Dendritic cell treated with granulocyte-macrophage colony-stimulating factor and Interleukin-4, amounts not matched to agents 40 ng/mL and 50 ng/mL, for 4 days (primary cell): ENCODE measurements around the gene LRRC17.
"Not testable (repeated sequence)": the region's sequence is repeated elsewhere in the genome, so short reads cannot be mapped to it uniquely, and the experiment has no call there.

Source experiments
- H3K27ac Mint-ChIP-seq: one replicate; pipeline ENCODE4 v1.8.0; 2022; ENCODE audit warnings: mild to moderate bottlenecking, mixed read lengths
- H3K27me3 Mint-ChIP-seq: one replicate; pipeline ENCODE4 v1.8.0; 2022; ENCODE audit warnings: mild to moderate bottlenecking, mixed read lengths
- H3K36me3 Mint-ChIP-seq: one replicate; pipeline ENCODE4 v1.8.0; 2022; ENCODE audit warnings: low read depth, mixed read lengths
- H3K4me1 Mint-ChIP-seq: one replicate; pipeline ENCODE4 v1.8.0; 2022; ENCODE audit warnings: low read depth, mixed read lengths
- H3K4me3 Mint-ChIP-seq: one replicate; pipeline ENCODE4 v1.8.0; 2022; ENCODE audit warnings: mild to moderate bottlenecking, moderate library complexity, mixed read lengths
- H3K9me3 Mint-ChIP-seq: one replicate; pipeline ENCODE4 v1.8.0; 2022; ENCODE audit warnings: mixed read lengths
- intact Hi-C: fragments of 100-400 bp; cut with micrococcal nuclease; formaldehyde crosslinking; loops from one replicate; pipeline ENCODE4 v1.15.0; 2022

Gene LRRC17

DNA sequence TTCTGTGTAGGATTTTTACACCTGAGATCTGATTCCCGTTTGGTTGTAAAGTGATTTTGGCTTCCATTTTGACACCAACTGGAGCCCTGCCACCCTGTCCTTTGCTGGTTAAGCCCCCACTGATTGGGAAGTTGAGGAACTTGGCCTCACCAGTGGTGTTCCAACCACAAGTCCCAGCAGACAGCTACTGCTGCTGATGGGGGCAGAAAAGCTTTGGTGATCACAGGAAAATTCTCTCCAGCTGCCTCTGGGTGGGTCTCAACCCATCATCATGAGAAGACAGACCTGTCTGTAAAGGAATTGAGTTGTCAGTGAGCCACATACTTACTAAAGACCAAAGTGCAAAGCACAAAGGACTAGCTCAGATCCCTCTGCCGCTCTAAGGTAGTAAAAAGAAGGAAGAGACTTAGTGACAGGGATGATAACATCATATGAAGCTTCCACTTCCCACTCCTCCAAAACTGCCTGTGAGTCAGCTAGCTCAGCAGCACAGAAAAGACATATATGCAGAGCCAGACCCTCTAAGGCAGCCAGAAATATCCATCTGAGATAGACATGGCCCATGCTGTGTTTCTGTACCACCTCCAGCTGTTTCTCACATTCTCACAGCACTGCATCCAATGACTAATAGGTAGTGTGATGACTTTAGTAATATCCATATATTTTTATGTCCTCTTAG, 22.4 kb upstream of the LRRC17 start:
- no peak overlapping the region for H3K4me3 Mint-ChIP-seq
- no peaks in the 10 kb centered on the region for H3K36me3 Mint-ChIP-seq
- H3K9me3 Mint-ChIP-seq: no peaks in the 10 kb centered on the region
- intact Hi-C loops: no loop called here
- no peaks in the 10 kb centered on the region for H3K27me3 Mint-ChIP-seq
- H3K27ac Mint-ChIP-seq: no peak overlapping the region
- H3K4me1 Mint-ChIP-seq: peaks cover 55% of the 10 kb centered on the region

DNA sequence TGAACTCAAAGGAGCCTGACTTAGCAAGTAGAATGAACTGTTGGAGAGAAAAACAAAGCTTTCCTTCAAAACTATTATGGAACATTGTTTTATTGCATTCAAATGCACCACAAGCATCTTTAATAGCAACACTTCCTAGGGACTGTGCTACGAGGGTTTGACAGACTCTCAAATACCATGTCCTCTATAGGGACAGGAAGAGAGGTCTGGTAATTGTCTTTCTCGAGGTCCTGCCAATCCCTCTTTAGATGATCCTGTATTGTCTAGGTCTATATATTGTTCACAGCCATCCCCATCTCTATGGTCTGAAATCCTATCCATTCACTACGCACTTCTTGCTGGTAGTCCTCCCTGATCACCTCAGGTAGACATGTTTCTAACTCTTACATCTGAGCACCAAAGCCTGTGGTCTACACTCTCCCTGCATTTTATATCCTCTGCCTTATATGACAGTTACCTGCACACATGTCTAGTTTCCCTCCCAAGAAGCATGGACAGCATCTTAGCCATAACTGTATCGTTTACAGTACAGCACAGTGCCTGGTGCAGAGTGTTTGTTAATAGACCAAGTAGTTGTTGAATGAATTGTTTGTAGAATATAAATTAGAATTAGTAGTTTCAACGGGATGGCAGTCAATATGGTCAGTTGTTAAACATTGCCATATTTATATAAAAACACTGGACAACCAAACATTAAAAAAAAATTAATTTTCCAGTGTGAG, 21.7 kb upstream of the LRRC17 start:
- no peaks in the 10 kb centered on the region for H3K9me3 Mint-ChIP-seq
- H3K4me1 Mint-ChIP-seq: peaks cover 62% of the 10 kb centered on the region
- H3K4me3 Mint-ChIP-seq: no peak overlapping the region
- H3K27ac Mint-ChIP-seq: no peak overlapping the region
- no peaks in the 10 kb centered on the region for H3K36me3 Mint-ChIP-seq
- H3K27me3 Mint-ChIP-seq: no peaks in the 10 kb centered on the region
- intact Hi-C loops: no loop called here

DNA sequence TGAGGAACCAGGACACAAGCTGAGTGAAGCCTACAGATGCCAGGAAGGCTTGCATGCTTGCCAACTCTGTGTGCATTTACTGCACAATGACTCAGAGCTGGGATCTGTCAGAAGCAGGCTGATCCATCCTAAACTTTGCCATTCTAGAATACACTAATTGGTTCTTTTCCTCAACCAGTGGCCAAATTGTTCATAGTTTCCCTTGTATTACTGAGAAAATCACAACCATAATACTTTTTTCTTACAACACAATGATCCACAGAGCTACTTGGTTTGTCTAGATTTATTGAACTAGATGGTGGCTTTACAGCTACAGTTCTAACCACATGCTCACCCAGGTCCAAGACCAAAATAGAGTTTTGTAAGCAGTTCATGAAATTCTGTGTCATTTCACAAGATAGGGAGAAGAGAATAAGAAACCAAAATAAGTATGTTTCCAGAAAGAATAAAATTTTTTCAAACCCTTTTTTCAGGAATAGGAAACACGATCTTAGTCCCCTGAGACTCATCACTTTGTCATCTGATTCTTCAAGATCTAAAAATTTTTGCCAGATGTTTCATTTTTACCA, 21.0 kb upstream of the LRRC17 start:
- intact Hi-C loops: no loop called here
- Mint-ChIP-seq H3K36me3 (no peaks in the 10 kb centered on the region), H3K4me3 (no peak overlapping the region), H3K4me1 (peaks cover 69% of the 10 kb centered on the region), H3K27ac (no peak overlapping the region), H3K9me3 (no peaks in the 10 kb centered on the region), H3K27me3 (no peaks in the 10 kb centered on the region)

DNA sequence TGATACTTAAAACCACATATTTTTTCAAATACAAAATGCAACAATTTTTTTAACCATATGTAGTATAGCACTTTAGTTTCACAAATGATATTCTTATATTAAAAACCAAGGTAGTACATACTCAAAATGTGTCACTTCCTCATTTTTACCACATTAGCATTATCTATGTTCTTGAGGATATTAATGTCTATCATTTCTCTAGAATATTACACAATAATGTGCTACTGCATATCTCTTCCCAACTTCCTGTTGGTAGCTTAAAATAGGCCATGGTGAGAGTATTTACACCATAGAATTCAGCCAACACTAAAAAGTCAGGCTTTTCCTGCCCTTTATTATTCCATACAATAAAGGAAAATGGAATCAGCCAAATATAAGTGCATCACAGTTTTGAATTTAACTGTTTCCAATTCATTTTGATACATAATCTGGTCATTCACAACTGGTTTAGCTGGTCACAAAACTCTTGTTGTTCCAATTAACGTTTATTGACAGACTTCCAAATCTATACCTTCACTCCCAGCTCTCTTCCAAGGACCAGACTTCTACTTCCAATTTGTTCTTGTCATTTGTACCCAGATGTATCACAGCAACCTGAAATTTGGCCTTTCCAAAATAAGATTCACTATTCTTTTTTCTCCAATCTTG, 20.0 kb upstream of the LRRC17 start:
- Mint-ChIP-seq H3K27me3 (no peaks in the 10 kb centered on the region), H3K4me3 (no peak overlapping the region), H3K36me3 (no peaks in the 10 kb centered on the region), H3K9me3 (no peaks in the 10 kb centered on the region), H3K4me1 (peaks cover 65% of the 10 kb centered on the region), H3K27ac (peak overlapping the region; percentile 60)
- intact Hi-C loops: no loop called here

DNA sequence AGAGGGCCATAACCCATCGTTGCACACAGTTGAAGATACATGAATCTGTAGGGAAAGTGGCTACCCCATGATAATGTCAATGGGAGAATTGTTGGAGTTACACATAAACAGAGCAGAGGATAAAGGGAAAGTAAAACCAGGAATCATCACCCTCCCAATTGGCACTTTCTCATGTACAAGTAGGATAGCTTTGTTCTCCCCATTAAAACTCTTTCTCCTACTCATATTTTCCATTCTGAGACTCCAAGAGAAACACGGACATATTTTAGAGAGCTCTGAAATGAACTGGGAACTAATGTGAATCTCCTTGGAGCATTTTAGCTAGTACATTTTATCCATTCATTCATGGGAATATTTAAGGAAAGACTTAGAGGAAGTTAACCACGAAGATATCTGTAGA, 17.2 kb upstream of the LRRC17 start:
- no peaks in the 10 kb centered on the region for H3K36me3 Mint-ChIP-seq
- H3K4me3 Mint-ChIP-seq: no peak overlapping the region

DNA sequence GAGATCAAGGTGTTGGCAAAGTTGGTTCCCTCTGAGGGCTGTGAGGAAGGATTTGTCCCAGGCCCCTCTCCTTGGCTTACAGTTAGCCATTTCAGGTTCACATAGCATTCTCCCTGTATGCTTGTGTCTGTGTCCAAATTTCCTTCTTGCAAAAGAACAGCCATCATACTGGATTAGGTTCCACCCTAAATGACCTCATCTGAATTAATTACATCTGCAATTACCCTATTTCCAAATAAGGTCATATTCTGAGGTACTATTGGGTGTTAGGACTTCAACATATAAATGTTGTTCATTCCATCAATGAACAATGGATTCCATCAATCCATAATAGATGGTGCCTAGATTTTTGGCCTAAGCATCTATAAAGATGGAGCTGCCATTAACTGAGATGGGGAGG, 16.2 kb upstream of the LRRC17 start:
- intact Hi-C loops: no loop called here
- Mint-ChIP-seq H3K36me3 (no peaks in the 10 kb centered on the region), H3K4me3 (no peak overlapping the region), H3K9me3 (no peaks in the 10 kb centered on the region), H3K4me1 (peaks cover 53% of the 10 kb centered on the region), H3K27me3 (no peaks in the 10 kb centered on the region), H3K27ac (peak overlapping the region; percentile 24)

More for the DNA sequence above, 17.2 kb upstream of the LRRC17 start:
- peaks cover 63% of the 10 kb centered on the region for H3K4me1 Mint-ChIP-seq
- H3K27me3 Mint-ChIP-seq: no peaks in the 10 kb centered on the region
- peak overlapping the region; percentile 24 for H3K27ac Mint-ChIP-seq
- intact Hi-C loops: no loop called here
- H3K9me3 Mint-ChIP-seq: no peaks in the 10 kb centered on the region

DNA sequence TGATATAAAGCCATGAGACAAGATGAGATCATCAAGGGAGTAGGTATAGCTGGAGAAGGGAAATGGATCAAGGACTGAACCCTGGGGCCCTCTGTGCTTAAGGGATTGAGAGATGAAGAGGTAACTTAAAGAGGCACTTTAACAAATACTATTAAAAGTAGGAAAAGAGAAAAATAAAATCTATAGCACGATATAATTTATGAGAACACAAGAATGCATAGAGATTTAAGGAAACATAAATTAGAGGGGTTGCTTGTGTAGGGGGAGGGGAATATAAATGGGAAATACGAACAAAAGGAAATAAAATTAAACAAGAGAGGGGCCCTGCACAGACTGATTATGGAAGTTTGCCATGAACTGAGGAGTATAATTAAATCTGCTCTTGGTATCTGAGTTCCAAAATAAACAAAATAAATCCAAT, 15.6 kb upstream of the LRRC17 start:
- no peaks in the 10 kb centered on the region for H3K36me3 Mint-ChIP-seq
- H3K27me3 Mint-ChIP-seq: no peaks in the 10 kb centered on the region
- no peak overlapping the region for H3K27ac Mint-ChIP-seq
- intact Hi-C loops: no loop called here
- H3K4me1 Mint-ChIP-seq: peaks cover 50% of the 10 kb centered on the region
- no peak overlapping the region for H3K4me3 Mint-ChIP-seq
- peaks cover 5% of the 10 kb centered on the region for H3K9me3 Mint-ChIP-seq

DNA sequence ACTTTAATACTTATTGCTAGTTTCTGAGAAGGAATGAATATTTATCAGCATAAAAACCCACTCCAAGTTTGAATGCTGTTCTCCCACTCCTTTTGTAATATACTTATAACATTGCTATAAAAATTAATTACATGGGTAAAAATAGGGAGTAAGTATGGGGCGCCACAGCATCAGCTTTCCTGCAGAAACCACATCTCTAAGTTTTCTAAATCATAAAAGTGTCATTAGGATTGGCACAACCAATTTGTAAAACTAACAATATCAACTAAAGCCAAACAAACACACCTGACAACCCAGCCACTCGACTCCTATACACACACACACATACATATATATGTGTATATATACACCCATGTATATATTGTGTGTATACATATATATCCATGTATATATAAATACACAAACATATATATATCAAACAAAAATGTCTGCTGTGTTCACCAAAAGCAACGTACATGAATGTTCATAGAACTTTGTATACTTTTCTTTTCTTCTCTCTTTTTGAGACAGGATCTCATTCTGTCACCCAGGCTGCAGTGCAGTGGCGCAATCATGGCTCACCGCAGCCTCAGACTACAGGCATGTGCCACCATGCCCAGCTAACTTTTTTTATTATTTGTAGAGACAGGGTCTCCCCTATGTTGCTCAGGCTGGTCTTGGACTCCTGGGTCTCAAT, 14.8 kb upstream of the LRRC17 start:
- H3K4me1 Mint-ChIP-seq: peaks cover 44% of the 10 kb centered on the region
- H3K36me3 Mint-ChIP-seq: no peaks in the 10 kb centered on the region
- intact Hi-C loops: no loop called here
- H3K4me3 Mint-ChIP-seq: no peak overlapping the region
- H3K27ac Mint-ChIP-seq: peak overlapping the region; percentile 60
- peaks cover 12% of the 10 kb centered on the region for H3K9me3 Mint-ChIP-seq
- no peaks in the 10 kb centered on the region for H3K27me3 Mint-ChIP-seq

DNA sequence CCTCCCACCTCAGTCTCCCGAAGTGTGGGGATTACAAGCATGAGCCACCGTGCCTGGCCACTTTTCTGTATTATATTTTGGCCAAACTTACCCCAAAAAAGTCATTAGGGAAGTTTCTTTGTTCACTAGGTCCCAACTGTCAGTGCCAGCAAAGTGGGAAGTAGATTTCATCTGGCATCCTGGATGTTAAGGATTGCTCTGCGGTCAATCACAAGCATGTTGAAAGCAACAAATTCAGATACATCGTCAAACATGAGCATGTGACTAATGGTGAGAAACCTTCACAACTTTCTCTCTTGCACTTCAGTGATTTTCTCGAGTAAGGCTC, 14.3 kb upstream of the LRRC17 start:
- Mint-ChIP-seq H3K27ac (peak overlapping the region; percentile 60), H3K9me3 (peaks cover 17% of the 10 kb centered on the region), H3K27me3 (no peaks in the 10 kb centered on the region), H3K36me3 (no peaks in the 10 kb centered on the region), H3K4me1 (peaks cover 39% of the 10 kb centered on the region), H3K4me3 (no peak overlapping the region)
- intact Hi-C loops: no loop called here

DNA sequence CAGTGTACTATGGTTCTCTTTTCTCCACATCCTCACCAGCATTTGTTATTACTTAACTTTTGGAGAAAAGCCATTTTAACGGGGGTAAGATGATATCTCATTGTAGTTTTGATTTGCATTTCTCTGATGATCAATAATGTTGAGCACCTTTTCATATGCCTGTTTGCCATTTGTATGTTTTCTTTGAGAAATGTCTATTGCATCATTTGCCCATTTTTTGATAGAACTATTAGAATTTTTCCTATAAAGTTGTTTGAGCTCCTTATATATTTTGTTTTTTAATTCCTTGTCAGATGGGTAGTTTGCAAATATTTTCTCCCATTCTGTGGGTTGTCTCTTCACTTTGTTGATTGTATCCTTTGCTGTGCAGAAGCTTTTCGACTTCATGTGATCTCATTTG, 10.7 kb upstream of the LRRC17 start:
- H3K27me3 Mint-ChIP-seq, H3K4me3 Mint-ChIP-seq, intact Hi-C loops, H3K27ac Mint-ChIP-seq, H3K4me1 Mint-ChIP-seq, H3K36me3 Mint-ChIP-seq: not testable (repeated sequence)
- H3K9me3 Mint-ChIP-seq: peaks cover 53% of the 10 kb centered on the region

DNA sequence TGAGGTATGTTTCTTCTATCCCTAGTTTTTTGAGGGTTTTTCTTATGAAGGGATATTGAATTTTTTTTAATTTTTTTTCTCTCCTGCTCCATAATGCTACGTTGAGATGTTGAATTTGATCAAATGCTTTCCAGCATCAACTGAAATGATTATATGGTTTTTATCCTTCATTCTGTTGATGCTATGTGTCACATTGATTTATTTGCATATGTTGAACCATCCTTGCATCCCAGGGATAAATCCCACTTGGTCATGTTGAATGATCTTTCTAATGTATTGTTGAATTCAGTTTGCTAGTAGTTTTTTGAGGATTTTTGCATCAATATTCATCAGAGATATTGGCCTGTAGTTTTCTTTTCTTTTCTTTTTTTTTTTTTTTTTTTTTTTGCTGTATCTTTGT, 9.2 kb upstream of the LRRC17 start:
- H3K36me3 Mint-ChIP-seq, H3K4me3 Mint-ChIP-seq, intact Hi-C loops, H3K4me1 Mint-ChIP-seq, H3K27ac Mint-ChIP-seq, H3K27me3 Mint-ChIP-seq: not testable (repeated sequence)
- H3K9me3 Mint-ChIP-seq: peaks cover 66% of the 10 kb centered on the region

DNA sequence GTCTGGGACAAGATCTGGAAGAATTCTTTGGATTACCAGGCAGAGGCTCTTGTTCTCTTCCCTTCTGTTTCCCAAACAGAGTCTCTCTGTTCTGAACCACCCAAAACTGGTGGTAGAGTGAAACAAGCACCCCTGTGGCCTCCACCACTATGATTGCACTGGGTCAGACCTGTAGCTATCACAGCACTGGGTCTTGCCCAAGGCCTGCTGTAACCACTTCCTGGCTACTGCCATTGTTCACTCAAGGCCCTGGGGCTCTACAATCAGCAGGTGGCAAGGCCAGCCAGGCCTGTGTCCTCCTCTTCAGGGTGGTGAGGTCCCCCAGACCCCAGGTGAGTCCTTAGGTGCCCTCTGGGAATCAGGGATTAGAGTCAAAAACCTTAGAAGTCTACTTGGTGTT, 4.1 kb upstream of the LRRC17 start:
- Mint-ChIP-seq H3K27me3 (no peaks in the 10 kb centered on the region), H3K4me3 (no peak overlapping the region), H3K4me1 (peaks cover 18% of the 10 kb centered on the region), H3K36me3 (no peaks in the 10 kb centered on the region), H3K27ac (no peak overlapping the region), H3K9me3 (peaks cover 66% of the 10 kb centered on the region)
- intact Hi-C loops: no loop called here

DNA sequence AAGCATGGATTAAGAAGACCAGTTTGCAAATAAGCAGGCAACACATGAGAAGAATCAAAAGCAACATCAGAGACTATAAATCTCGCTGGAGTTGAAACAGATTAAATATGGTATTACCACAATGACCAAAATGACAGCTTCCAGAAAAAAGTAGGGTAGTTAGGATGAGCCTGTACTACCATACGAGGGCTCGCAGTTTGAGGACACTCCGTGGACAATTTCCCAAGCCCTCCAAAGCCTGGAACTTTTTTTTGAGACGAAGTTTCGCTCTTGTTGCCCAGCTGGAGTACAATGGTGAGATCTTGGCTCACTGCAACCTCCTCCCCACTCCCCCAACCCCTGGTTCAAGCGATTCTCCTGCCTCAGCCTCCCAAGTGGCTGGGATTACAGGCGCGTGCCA, 1.0 kb downstream of the LRRC17 start:
- H3K4me1 Mint-ChIP-seq: peaks cover 19% of the 10 kb centered on the region
- intact Hi-C loops: no loop called here

DNA sequence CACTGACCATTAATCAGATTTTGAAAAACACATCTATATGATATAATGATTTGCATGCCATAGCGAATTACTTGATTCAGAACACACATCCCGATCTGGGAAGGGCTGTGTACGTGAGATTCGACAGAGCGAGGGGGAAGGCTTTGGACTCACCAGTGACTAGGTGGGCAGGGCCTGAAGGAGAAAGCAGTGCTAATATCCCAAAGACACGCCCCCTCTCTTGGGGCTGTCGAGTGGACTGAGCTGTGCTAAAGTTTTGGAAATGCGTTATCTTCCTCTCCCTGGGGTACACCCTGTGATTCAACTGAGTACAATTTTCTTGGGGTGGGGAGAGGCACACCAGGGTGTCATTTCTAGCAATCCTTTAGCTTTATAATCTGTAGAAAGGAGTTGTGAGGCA, 1.8 kb downstream of the LRRC17 start:
- Mint-ChIP-seq H3K27me3 (no peaks in the 10 kb centered on the region), H3K4me1 (peaks cover 19% of the 10 kb centered on the region), H3K9me3 (peaks cover 14% of the 10 kb centered on the region), H3K27ac (no peak overlapping the region), H3K4me3 (no peak overlapping the region), H3K36me3 (no peaks in the 10 kb centered on the region)
- intact Hi-C loops: no loop called here

More for the DNA sequence above, 1.0 kb downstream of the LRRC17 start:
- no peak overlapping the region for H3K4me3 Mint-ChIP-seq
- H3K27ac Mint-ChIP-seq: no peak overlapping the region
- peaks cover 16% of the 10 kb centered on the region for H3K9me3 Mint-ChIP-seq
- H3K36me3 Mint-ChIP-seq: no peaks in the 10 kb centered on the region
- no peaks in the 10 kb centered on the region for H3K27me3 Mint-ChIP-seq
